HG02885 (cell line): ENCODE measurements around the gene TAMM41.
A peak's percentile ranks its signal among the peaks of the same experiment; 100 is the strongest.
"Not testable (repeated sequence)": the region's sequence is repeated elsewhere in the genome, so short reads cannot be mapped to it uniquely, and the experiment has no call there.

Experiments used
- ATAC-seq: cut with Tn5 transposase; IDR thresholded peaks from one replicate; pipeline ENCODE4 v1.9.1; 2021; ENCODE audit warnings: mild to moderate bottlenecking; ENCODE audit not compliant: unreplicated experiment, poor library complexity

Gene TAMM41

DNA sequence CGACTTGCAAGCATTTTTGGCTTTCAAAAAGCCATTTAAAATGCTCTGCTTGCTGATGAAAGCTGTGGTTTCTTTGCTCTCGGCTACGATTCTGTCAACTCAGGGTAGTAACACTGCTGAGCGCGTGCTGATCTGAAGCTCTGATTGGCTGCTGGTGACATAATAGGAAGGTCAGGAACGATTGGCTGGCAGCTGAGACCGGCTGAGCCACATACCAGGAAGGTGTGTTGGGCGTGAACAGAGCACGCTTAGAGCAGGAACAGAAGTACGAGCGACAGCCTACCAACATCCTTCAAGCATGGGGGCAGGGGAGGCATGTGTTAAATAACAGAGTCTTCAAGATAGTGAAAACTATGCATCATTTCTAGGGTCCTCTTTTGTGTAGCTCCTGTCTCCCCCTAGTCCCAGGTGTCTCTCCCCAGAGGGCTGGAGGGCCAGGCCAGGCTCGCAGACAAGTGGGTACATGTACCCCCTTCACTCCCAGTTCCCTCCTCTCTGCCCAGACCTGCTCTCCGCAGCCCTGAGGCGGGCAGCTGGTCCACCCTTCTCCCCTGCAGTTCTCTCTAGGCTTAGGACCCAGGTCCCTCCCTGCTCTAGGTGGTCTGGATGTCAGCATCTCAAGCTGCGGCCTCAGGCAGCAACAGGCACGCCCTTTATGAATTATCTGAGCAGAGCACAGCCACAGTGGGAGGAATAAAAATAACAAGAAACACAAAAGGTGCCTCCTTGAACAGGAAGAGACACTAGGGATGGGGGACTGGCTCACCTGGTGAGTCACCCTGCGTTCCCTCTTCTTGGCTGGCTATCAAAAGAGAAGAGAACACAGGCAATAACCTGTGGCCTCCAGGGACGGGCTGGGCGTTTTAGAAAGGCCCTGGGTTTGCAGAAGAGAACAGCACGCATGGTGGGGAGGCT, 76.0 kb downstream of the TAMM41 start:
- ATAC-seq, result peak; percentile 100

DNA sequence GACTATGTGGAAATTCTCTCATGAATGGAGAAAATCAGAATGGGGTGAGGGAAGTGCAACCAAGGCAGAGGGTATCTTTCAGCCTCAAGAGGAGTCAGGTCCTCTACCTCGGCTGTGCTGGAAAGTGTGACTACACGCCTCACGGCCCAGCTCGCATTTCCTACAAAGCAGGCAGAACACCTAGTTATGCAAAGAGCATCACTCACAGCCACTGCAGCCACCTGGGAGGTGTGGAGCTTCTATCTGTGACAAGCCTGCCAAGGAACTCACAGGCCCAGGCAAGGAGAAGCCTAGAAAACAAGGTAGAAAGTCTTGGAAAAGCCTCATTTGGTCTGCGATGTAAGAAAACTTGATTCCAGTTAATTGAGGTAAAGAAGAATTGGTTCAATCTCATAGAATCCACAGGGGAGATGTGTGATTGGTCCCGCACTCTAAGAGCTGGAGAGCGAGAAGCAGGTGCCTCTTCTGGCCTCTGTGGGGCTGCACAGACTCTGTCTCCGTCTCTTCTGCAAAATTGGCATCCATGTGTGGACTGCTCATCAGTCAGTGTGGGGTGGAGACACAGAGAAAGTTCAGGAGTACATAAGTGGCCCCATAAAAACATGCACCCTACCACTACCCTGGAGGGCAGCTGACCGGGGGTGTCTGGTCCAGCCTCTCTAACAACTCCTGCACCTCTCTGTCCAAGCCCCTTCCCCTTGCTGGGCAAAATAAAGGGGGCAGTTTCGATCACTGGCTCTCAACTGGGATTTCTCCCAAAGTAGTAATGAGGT, 76.8 kb downstream of the TAMM41 start:
- peak; percentile 8 for ATAC-seq

DNA sequence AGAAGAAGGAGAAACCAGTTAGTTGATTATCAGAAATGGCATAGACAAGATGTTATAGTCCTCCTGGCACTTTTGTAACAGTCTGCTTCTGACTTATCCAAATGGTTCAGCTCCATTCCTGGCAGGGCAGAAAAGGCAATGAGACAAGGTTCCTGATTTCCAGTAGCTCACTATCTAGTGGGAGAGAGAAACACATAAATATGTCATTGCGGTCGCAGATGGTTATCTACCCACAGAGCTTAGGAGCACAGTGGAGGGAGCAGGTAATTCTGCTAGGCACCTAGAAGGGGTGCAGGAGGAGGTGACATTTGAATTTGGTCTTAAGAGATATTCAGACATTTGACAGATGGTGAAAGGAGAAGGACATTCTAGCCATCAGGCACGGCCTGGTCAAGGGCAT, 78.1 kb downstream of the TAMM41 start:
- no peak for ATAC-seq

DNA sequence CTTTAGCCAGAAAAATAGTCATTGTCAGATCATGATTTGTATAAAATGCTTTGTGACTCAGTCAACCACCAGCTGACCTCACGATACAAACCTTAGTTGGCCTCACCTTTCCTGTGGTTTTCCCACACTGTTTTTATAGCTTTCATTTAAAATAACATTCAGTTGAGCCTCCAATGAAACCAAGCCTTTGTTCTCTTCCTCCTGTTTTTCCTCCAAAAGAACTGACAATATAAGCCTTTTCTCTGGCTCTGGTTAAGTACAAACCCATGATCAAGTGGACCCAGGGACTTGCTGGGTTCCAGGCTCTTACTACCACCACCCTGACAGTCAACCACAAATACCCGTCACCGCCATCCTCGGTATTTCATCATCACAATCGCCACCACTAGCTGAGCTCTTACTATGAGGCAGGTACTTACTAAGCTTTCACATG, 81.7 kb downstream of the TAMM41 start:
- ATAC-seq, result no peak

DNA sequence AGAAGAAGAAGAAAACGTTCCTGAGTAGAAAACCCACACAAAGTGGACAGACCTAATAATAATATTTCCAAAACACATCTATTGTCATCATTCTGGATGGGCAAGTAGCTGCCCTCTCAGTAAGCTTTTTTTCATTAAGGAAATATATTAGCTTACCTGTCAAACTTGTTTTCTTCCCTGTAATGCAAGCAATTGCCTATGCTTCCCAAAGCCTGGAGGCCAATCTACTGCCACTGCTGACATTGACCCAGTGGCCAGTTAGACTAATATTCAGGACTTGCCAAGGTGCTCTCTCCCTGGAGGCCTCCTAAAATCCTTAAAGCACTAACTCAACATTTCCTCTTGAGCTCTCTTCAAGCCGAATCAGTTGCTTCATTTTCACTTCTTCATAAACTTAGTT, 86.7 kb downstream of the TAMM41 start:
- ATAC-seq, result no peak

DNA sequence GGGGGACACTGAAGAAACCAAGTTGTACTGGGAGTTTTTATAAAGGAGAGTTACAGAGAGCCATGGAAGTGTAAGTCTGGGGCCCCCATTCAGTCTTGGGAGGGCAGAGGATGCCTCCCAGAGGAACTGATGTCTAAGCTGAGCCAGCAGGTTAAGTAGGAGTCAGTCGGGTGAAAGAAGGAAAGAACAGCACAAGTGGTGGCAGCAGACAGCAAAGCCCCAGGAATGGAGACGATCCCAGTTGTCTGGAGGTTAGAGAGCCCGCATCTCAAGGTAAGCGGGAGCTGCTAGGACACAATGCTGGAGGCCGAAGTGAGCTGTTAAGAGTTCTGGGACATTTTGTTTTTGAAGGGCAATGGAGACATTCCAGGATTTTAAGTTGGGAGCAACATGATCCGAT, 88.8 kb downstream of the TAMM41 start:
- ATAC-seq, result no peak

DNA sequence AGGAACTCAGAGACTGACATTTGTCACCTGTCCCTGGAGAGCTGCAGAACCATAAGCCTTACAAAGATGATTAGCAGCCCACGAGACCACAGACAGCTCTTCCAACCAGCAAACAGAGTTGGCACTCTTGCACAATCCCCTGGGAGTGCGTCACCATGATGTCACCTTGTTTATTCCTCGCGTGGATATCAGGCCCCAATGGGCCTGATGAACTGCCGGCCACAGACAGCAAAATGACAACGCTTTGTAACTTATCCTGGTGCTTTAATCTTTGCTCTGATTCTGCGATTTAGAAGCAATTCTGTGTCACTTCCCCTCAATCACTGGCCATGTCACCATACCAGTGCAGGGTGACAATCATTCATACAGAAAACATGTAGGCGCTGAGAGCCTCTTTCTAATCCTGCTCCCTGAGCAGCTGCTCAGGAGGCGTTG, 89.2 kb downstream of the TAMM41 start:
- no peak for ATAC-seq

DNA sequence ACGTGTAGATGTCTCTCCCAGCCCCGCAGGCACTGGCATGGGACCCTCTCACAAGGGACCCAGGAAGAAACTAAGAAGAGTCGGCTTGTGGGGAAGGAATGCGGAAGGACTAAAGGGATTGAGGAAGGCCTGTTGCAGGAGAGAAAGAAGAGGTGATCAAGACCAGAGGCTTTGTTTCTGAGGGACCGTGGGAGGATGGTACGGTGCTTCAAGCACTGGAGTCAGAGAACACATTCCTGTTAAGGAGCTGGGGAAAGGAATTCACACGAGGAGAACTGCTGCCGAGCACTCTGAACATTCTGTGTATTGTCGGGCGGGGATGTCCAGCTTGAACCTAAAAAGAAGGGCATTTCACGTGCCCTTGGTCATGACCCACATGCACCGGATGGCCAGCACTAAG, 91.4 kb downstream of the TAMM41 start:
- no peak for ATAC-seq

DNA sequence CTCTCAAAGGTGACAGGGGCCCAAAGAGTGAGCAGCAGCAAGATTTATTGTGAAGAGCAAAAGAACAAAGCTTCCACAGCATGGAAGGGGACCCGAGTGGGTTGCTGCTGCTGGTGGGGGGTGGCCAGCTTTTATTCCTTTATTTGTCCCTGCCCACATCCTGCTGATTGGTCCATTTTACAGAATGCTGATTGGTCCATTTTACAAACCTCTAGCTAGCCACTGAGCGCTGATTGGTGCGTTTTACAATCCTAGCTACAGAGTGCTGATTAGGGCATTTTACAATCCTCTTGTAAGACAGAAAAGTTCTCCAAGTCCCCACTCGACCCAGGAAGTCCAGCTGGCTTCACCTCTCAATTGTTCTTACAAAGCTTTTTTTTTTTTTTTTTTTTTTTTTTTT, 94.4 kb downstream of the TAMM41 start:
- ATAC-seq, result not testable (repeated sequence)

DNA sequence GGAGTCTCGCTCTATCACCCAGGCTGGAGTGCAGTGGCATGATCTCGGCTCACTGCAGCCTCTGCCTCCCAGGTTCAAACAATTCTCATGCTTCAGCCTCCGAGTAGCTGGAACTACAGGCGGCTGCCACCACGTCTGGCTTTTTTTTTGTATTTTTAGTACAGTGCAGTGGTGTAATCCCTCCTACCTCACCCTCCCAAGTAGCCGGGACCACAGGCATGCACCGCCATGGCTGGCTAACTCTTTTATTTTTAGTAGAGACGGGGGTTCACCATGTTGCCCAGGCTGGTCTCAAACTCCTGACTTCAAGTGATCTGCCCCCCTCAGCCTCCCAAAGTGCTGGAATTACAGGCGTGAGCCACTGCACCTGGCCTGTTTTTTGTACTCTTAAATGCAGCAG, 98.4 kb downstream of the TAMM41 start:
- ATAC-seq, result not testable (repeated sequence)
